H9 (cell line): ENCODE measurements around the gene NTRK2. TPM values are rescaled to one million over a fixed set of nuclear protein-coding genes. Genes with fewer than 3 reads are reported as not detected.

ENCODE experiments used
- DNase-seq: peaks from one replicate; pipeline ENCODE4 v3.0.0-alpha.2; 2017
- H2AFZ ChIP-seq: one replicate; pipeline ENCODE4 v1.6.1; 2013; ENCODE audit warnings: mild to moderate bottlenecking, low read length, control low read depth, moderate library complexity
- H2AK5ac ChIP-seq: 2 replicates; pipeline ENCODE4 v1.6.1; 2013; ENCODE audit warnings: low read length, control low read depth, mixed read lengths; ENCODE audit not compliant: insufficient read length
- H2BK120ac ChIP-seq: one replicate; pipeline ENCODE4 v1.6.1; 2013; ENCODE audit warnings: low read depth, mild to moderate bottlenecking, low read length, control low read depth, inconsistent platforms; ENCODE audit not compliant: poor library complexity, severe bottlenecking
- H2BK12ac ChIP-seq: 2 replicates; pipeline ENCODE4 v1.6.1; 2013; ENCODE audit warnings: low read length, control low read depth, mixed read lengths, low read depth; ENCODE audit not compliant: insufficient read length
- H2BK15ac ChIP-seq: 2 replicates; pipeline ENCODE4 v1.6.1; 2013; ENCODE audit warnings: low read depth, low read length, control low read depth
- H2BK20ac ChIP-seq: one replicate; pipeline ENCODE4 v1.6.1; 2013; ENCODE audit warnings: low read depth, mild to moderate bottlenecking, low read length, control low read depth, inconsistent platforms; ENCODE audit not compliant: poor library complexity, severe bottlenecking
- H2BK5ac ChIP-seq: 2 replicates; pipeline ENCODE4 v1.6.1; 2013; ENCODE audit warnings: low read length, control low read depth, mixed read lengths; ENCODE audit not compliant: insufficient read length
- H3K14ac ChIP-seq: 2 replicates; pipeline ENCODE4 v1.6.1; 2013; ENCODE audit warnings: low read length, control low read depth; ENCODE audit not compliant: insufficient read depth
- H3K18ac ChIP-seq: 2 replicates; pipeline ENCODE4 v1.6.1; 2013; ENCODE audit warnings: low read depth, mild to moderate bottlenecking, mixed read lengths, low read length, control low read depth; ENCODE audit not compliant: insufficient read length
- H3K23ac ChIP-seq: 2 replicates; pipeline ENCODE4 v1.6.1; 2013; ENCODE audit warnings: low read length, control low read depth, mixed read lengths, low read depth; ENCODE audit not compliant: insufficient read length
- H3K23me2 ChIP-seq: 2 replicates; pipeline ENCODE4 v1.6.1; 2013; ENCODE audit warnings: low read depth, mild to moderate bottlenecking, mixed read lengths, low read length, control low read depth; ENCODE audit not compliant: insufficient read length, poor library complexity, severe bottlenecking
- H3K27ac ChIP-seq: 2 replicates; pipeline ENCODE4 v1.5.1; 2013; ENCODE audit warnings: low read length, control low read depth, mixed read lengths, low read depth; ENCODE audit not compliant: insufficient read length
- H3K27me3 ChIP-seq: 2 replicates; pipeline ENCODE4 v1.6.1; 2013; ENCODE audit warnings: low read length, control low read depth, inconsistent platforms; ENCODE audit not compliant: insufficient read depth
- H3K4ac ChIP-seq: 2 replicates; pipeline ENCODE4 v1.6.1; 2013; ENCODE audit warnings: low read depth, mild to moderate bottlenecking, control low read depth, inconsistent platforms, low read length, moderate library complexity
- H3K4me1 ChIP-seq: 2 replicates; pipeline ENCODE4 v1.6.1; 2013; ENCODE audit warnings: low read length, control low read depth, inconsistent platforms; ENCODE audit not compliant: insufficient read depth
- H3K4me2 ChIP-seq: 2 replicates; pipeline ENCODE4 v1.6.1; 2013; ENCODE audit warnings: low read length, control low read depth, mixed read lengths; ENCODE audit not compliant: insufficient read length, insufficient read depth
- H3K56ac ChIP-seq: 2 replicates; pipeline ENCODE4 v1.6.1; 2013; ENCODE audit warnings: low read depth, mild to moderate bottlenecking, mixed read lengths, low read length, control low read depth; ENCODE audit not compliant: insufficient read length
- H3K79me1 ChIP-seq: 2 replicates; pipeline ENCODE4 v1.6.1; 2013; ENCODE audit warnings: low read depth, mild to moderate bottlenecking, moderate library complexity, low read length, control low read depth, inconsistent platforms; ENCODE audit not compliant: insufficient read depth, poor library complexity, severe bottlenecking
- H3K79me2 ChIP-seq: 2 replicates; pipeline ENCODE4 v1.6.1; 2013; ENCODE audit warnings: low read length, control low read depth, inconsistent platforms; ENCODE audit not compliant: insufficient read depth
- H3K9ac ChIP-seq: 2 replicates; pipeline ENCODE4 v1.6.1; 2013; ENCODE audit warnings: low read length, control low read depth, mixed read lengths; ENCODE audit not compliant: insufficient read length; ENCODE audit errors: extremely low read depth
- H3K9me3 ChIP-seq: one replicate; pipeline ENCODE4 v1.6.1; 2013; ENCODE audit warnings: low read depth, low read length, inconsistent platforms; ENCODE audit not compliant: control insufficient read depth
- H3T11ph ChIP-seq: one replicate; pipeline ENCODE4 v1.6.1; 2013; ENCODE audit warnings: mild to moderate bottlenecking, low read length, control low read depth, inconsistent platforms
- H4K20me1 ChIP-seq: one replicate; pipeline ENCODE4 v1.6.1; 2013; ENCODE audit not compliant: control insufficient read depth, insufficient read length, insufficient read depth
- H4K5ac ChIP-seq: 2 replicates; pipeline ENCODE4 v1.6.1; 2013; ENCODE audit warnings: low read depth, mild to moderate bottlenecking, mixed read lengths, low read length, control low read depth; ENCODE audit not compliant: insufficient read length
- H4K8ac ChIP-seq: replicated peaks from 2 replicates; pipeline ENCODE4 v1.6.1; 2013; ENCODE audit warnings: low read length, control low read depth, mixed read lengths, low read depth; ENCODE audit not compliant: insufficient read length
- H4K91ac ChIP-seq: 2 replicates; pipeline ENCODE4 v1.6.1; 2013; ENCODE audit warnings: low read depth, mild to moderate bottlenecking, moderate library complexity, mixed read lengths, low read length, control low read depth; ENCODE audit not compliant: insufficient read length
- H3K27ac Mint-ChIP-seq, 3 experiments: 2 replicates in 2 of 3; 3 replicates in 1 of 3; pipeline ENCODE4 v1.8.0; 2020 to 2021; ENCODE audit warnings: mixed read lengths in 3 of 3, mild to moderate bottlenecking in 1 of 3, moderate library complexity in 1 of 3
- H3K27me3 Mint-ChIP-seq: 2 replicates; pipeline ENCODE4 v1.8.0; 2021; ENCODE audit warnings: low read depth, mild to moderate bottlenecking, moderate library complexity, mixed read lengths
- H3K36me3 Mint-ChIP-seq, 3 experiments: 2 replicates in 2 of 3; 3 replicates in 1 of 3; pipeline ENCODE4 v1.8.0; 2020 to 2021; ENCODE audit warnings: low read depth in 3 of 3, mixed read lengths in 3 of 3; ENCODE audit not compliant: insufficient read depth in 1 of 3
- H3K4me1 Mint-ChIP-seq, 2 experiments: 2 replicates each; pipeline ENCODE4 v1.8.0; 2020; ENCODE audit warnings: mixed read lengths in 2 of 2
- H3K4me3 Mint-ChIP-seq, 2 experiments: 2 replicates in 1 of 2; 3 replicates in 1 of 2; pipeline ENCODE4 v1.8.0; 2020 to 2021; ENCODE audit warnings: mild to moderate bottlenecking in 2 of 2, mixed read lengths in 2 of 2, moderate library complexity in 1 of 2
- H3K9me3 Mint-ChIP-seq, 2 experiments: 2 replicates in 1 of 2; 3 replicates in 1 of 2; pipeline ENCODE4 v1.8.0; 2020; ENCODE audit warnings: mild to moderate bottlenecking in 2 of 2, mixed read lengths in 2 of 2, moderate library complexity in 1 of 2
- CTCF ChIP-seq: fragments of 200-600 bp; sonication (generic); conservative IDR thresholded peaks from 3 replicates; pipeline ENCODE4 v1.8.0; 2021; ENCODE audit warnings: antibody characterized with exemption, mild to moderate bottlenecking
- total RNA-seq: library from RNA; stranded (reverse); gene quantifications from 2 replicates; pipeline ENCODE4 v1.2.1, GENCODE V29; 2021

The NTRK2 gene
- total RNA-seq, 1 experiment from 2014 or later: 0.02 TPM

GRCh38 chr9:84941792-84942191, 272.3 kb downstream of the NTRK2 start:
- DNase-seq: no peak
- no peaks in the 10 kb centered on the region for H3K79me2 ChIP-seq
- H3K23me2 ChIP-seq: no peaks in the 10 kb centered on the region
- Mint-ChIP-seq H3K27me3 (no peaks in the 10 kb centered on the region), H3K4me3 (no peak overlapping the region), H3K36me3 (no peaks in the 10 kb centered on the region), H3K27ac (no peak overlapping the region), H3K9me3 (no peaks in the 10 kb centered on the region), H3K4me1 (peaks cover 12 to 21% of the 10 kb centered on the region in 2 experiments)
- no peak overlapping the region for H3K4me2 ChIP-seq
- H4K20me1 ChIP-seq: no peaks in the 10 kb centered on the region
- H2BK20ac ChIP-seq: no peak overlapping the region
- H3K4ac ChIP-seq: no peak overlapping the region
- no peak overlapping the region for H3K27ac ChIP-seq
- H2BK120ac ChIP-seq: no peak overlapping the region
- H3K56ac ChIP-seq: no peak overlapping the region
- no peak overlapping the region for H3K9ac ChIP-seq
- no peak overlapping the region for H2BK5ac ChIP-seq
- H2AFZ ChIP-seq: no peak overlapping the region
- no peak overlapping the region for H2BK12ac ChIP-seq
- no peak overlapping the region for H3K14ac ChIP-seq
- peaks cover 2% of the 10 kb centered on the region; the same call in 1 of the 2 replicates for H3K4me1 ChIP-seq
- H3K9me3 ChIP-seq: no peaks in the 10 kb centered on the region
- no peak overlapping the region for H2AK5ac ChIP-seq
- H4K8ac ChIP-seq: no peak overlapping the region
- no peak for TF ChIP-seq CTCF
- no peaks in the 10 kb centered on the region for H3K79me1 ChIP-seq
- no peak overlapping the region for H4K91ac ChIP-seq
- H3K23ac ChIP-seq: no peak overlapping the region
- H3K27me3 ChIP-seq: no peaks in the 10 kb centered on the region
- H4K5ac ChIP-seq: no peak overlapping the region
- H2BK15ac ChIP-seq: no peak overlapping the region
- no peak overlapping the region for H3T11ph ChIP-seq
- no peak overlapping the region for H3K18ac ChIP-seq
